GM12872 (cell line): ENCODE data around the gene ADD3.

ENCODE experiments used
- TF ChIP-seq, protein P1 (sequence below): IDR thresholded peaks from 3 replicates; pipeline ENCODE4 v1.5.1; 2011; ENCODE audit warnings: low read depth, mild to moderate bottlenecking, low read length, moderate library complexity; ENCODE audit not compliant: insufficient read depth

ADD3 gene

GRCh38 chr10:110167149-110167548, 159.4 kb downstream of the ADD3 start:
- TF ChIP-seq, protein P1, sequence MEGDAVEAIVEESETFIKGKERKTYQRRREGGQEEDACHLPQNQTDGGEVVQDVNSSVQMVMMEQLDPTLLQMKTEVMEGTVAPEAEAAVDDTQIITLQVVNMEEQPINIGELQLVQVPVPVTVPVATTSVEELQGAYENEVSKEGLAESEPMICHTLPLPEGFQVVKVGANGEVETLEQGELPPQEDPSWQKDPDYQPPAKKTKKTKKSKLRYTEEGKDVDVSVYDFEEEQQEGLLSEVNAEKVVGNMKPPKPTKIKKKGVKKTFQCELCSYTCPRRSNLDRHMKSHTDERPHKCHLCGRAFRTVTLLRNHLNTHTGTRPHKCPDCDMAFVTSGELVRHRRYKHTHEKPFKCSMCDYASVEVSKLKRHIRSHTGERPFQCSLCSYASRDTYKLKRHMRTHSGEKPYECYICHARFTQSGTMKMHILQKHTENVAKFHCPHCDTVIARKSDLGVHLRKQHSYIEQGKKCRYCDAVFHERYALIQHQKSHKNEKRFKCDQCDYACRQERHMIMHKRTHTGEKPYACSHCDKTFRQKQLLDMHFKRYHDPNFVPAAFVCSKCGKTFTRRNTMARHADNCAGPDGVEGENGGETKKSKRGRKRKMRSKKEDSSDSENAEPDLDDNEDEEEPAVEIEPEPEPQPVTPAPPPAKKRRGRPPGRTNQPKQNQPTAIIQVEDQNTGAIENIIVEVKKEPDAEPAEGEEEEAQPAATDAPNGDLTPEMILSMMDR: no peak

DNA sequence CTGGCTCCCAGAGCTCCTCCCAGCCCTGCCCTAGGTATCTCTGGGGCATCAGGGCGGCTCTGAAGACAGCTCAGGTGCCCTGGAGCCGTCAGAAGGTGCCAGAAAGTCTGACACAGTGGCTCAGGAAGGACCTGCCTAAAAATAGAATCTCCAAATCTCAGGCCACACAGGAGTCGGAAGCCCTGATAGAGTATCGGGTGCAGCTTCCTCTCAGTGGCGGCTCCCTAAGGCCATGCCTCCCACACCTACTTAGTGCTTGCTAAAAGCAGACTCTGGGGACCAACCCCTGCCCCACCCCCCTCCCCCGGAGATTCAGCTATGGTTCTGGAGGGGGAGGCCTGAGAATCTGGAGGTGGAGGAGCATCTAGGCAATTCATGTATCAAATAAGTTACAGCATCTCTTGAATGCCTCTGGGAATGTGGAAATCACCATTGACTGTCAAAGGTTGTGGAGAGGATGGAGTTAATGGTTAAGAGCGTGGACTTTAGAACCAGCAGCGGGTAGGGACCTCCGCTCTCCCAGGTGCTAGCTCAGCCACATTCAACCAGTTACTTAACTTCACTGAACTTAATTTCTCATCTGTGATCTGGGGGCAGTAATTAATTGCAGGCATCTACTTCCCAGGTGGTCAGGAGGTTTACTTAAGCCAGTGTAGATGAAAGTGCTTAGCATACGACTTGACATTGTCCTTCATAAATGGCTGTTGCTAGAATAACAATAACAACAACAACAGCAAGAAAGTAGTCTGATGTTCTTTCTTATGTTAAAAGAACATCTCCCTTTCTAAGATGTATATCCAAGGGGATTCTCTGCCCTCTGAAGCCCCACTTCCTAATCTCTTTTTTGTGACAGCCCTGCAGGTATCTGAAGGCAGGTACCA, 161.1 kb downstream of the ADD3 start:
- TF ChIP-seq, protein P1: no peak

DNA sequence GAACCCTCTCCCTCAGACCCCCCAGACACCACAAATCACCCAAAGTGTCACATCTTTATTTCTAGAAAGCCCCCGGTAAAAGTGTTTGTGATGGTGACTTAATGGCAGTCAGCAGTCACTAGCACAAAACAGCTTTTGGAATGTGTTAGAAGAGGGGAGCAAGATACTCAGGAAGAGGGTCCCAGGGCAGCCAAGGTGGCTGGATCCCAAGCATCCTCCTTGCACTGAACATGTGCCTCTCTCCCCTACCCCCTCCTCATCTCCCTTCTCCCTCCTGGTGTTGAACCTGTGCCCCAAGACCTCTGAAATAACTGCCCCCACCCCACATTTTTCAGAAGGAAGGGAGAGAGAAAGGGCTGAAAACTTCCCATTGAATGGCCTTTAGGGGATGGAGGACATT, 161.8 kb downstream of the ADD3 start:
- TF ChIP-seq, protein P1: no peak

DNA sequence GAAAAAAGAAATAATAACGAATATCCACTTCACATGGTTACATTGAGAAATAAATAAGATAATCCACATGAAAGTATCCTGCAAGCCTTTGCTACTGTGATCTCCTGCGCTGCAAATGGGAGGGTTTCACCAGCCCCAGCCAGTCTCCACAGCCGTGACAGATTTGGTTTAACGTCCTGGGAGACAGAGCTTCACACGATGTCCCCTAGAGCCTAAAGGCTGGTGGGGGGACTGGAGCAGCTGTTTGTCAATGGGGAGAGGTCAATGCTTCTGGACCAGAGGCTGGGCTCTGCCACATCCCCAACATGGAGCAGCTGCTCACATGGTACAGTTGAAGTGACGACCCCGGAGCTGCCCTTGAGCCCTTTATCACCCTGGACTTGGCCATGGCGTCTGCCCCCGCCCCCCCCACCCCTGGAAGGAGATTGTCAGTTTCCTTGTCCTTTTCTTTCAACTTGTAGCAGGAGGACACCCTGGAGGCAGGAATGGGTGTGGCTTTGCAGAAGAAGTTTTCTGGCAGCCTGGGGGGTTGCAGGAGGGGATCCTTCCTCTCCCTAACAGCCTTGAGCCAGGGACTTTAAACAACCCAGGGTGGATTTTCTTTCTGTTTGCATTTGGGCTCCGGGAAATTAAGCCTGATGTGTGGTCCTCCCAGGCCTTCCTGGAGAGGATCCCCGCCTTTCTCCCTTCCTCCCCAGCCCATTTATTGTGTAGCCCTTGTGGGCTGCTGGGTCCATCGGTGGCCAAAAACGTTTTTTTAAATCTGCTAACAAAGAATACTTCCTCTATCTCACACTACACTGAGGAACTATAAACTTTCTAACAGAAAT, 162.6 kb downstream of the ADD3 start:
- TF ChIP-seq, protein P1: no peak

GRCh38 chr10:110171032-110171431, 163.2 kb downstream of the ADD3 start:
- TF ChIP-seq, protein P1: no peak

GRCh38 chr10:110172155-110172554, 164.4 kb downstream of the ADD3 start:
- TF ChIP-seq, protein P1: no peak

GRCh38 chr10:110174201-110174600, 166.4 kb downstream of the ADD3 start:
- TF ChIP-seq, protein P1: no peak
